Transverse colon (tissue), 3 donors: ENCODE data around the gene ECT2L.

ENCODE experiments used
- CTCF ChIP-seq, 5 experiments: fragments of 200-600 bp in 3 of 5; fragments of 450-650 bp in 2 of 5; sonication (generic) in 3 of 5; IDR thresholded peaks; 1 replicate in 2 of 5; 2 replicates in 3 of 5; pipeline ENCODE4 v1.5.1; 2016 to 2017; ENCODE audit warnings: antibody characterized with exemption in 5 of 5, inconsistent platforms in 3 of 5, mild to moderate bottlenecking in 2 of 5, moderate library complexity in 1 of 5
- EP300 ChIP-seq: sonication (generic); formaldehyde crosslinking; IDR thresholded peaks from one replicate; pipeline ENCODE4 v1.6.1; 2017; ENCODE audit warnings: antibody characterized with exemption, low read depth
- POLR2A ChIP-seq: fragments of 450-650 bp; IDR thresholded peaks from one replicate; pipeline ENCODE4 v1.6.1; 2016; ENCODE audit warnings: antibody characterized with exemption, mild to moderate bottlenecking, moderate library complexity

DNA sequence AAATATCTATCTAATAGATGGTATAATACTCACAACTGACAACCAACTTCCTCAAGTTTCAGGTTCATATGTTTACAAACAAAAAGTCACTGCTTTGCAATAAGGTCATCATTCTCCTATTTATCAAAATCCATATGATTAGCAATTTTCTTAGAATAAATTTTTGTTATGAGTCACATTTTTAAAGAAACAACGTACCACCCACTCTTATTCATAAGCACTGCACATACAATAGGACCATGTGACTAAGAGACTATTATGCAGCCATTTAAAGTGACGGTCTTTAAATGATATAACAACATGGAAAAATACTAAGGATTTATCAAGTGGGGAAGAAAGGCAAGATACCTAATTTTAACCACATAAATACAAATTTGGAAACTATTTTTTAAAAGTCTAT, 152.1 kb downstream of the ECT2L start:
- TF ChIP-seq CTCF (IDR thresholded peaks at IDR 0.05) (no peak), EP300 (no peak), POLR2A (no peak)
